Measurements from ENCODE around the gene MORF4L1. TPM values are rescaled to one million over a fixed set of nuclear protein-coding genes. Genes with fewer than 3 reads are reported as not detected.

Gene MORF4L1
- total and polyA plus RNA-seq, 10 of the 15 experiments (the other 5 are each of a cell fraction or from before 2014, with no cell fraction given), result 113 to 636 (median 229) TPM

- TF ChIP-seq NFXL1 (IDR thresholded peaks at IDR 0.05; ENCODE audit: borderline replicate concordance), result no peak
- TF ChIP-seq, protein P1, sequence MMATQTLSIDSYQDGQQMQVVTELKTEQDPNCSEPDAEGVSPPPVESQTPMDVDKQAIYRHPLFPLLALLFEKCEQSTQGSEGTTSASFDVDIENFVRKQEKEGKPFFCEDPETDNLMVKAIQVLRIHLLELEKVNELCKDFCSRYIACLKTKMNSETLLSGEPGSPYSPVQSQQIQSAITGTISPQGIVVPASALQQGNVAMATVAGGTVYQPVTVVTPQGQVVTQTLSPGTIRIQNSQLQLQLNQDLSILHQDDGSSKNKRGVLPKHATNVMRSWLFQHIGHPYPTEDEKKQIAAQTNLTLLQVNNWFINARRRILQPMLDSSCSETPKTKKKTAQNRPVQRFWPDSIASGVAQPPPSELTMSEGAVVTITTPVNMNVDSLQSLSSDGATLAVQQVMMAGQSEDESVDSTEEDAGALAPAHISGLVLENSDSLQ (IDR thresholded peaks at IDR 0.05), result no peak
- TF ChIP-seq YY1 (IDR thresholded peaks at IDR 0.05; ENCODE audit: low read depth, low read length), result no peak
- peak; percentile 85 for TF ChIP-seq EED (IDR thresholded peaks at IDR 0.05; ENCODE audit: low read depth)
- TF ChIP-seq CHD1 (IDR thresholded peaks at IDR 0.05; ENCODE audit: low read depth, low read length), result no peak
- no peak for TF ChIP-seq NRF1 (conservative IDR thresholded peaks at IDR 0.05; ENCODE audit: low read depth, low read length)
- no peak for TF ChIP-seq MYB (IDR thresholded peaks at IDR 0.05; ENCODE audit: borderline replicate concordance, low read depth, low read length)
- peak; percentile 4; the same call in 1 of the 2 replicates for TF ChIP-seq SMC3 (IDR thresholded peaks at IDR 0.05; ENCODE audit: borderline replicate concordance, low read length)
- TF ChIP-seq, protein P2, sequence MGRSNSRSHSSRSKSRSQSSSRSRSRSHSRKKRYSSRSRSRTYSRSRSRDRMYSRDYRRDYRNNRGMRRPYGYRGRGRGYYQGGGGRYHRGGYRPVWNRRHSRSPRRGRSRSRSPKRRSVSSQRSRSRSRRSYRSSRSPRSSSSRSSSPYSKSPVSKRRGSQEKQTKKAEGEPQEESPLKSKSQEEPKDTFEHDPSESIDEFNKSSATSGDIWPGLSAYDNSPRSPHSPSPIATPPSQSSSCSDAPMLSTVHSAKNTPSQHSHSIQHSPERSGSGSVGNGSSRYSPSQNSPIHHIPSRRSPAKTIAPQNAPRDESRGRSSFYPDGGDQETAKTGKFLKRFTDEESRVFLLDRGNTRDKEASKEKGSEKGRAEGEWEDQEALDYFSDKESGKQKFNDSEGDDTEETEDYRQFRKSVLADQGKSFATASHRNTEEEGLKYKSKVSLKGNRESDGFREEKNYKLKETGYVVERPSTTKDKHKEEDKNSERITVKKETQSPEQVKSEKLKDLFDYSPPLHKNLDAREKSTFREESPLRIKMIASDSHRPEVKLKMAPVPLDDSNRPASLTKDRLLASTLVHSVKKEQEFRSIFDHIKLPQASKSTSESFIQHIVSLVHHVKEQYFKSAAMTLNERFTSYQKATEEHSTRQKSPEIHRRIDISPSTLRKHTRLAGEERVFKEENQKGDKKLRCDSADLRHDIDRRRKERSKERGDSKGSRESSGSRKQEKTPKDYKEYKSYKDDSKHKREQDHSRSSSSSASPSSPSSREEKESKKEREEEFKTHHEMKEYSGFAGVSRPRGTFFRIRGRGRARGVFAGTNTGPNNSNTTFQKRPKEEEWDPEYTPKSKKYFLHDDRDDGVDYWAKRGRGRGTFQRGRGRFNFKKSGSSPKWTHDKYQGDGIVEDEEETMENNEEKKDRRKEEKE (IDR thresholded peaks at IDR 0.05), result no peak
- TF ChIP-seq E4F1 (IDR thresholded peaks at IDR 0.05; ENCODE audit: borderline replicate concordance, partially characterized antibody), result peak; percentile 56
- no peak for TF ChIP-seq TCF12 (IDR thresholded peaks at IDR 0.05; ENCODE audit: low read depth, low read length)
- 0 out of 2 replicates have a peak, but pooled peaks have one; percentile 55 for TF ChIP-seq BCL11A (IDR thresholded peaks at IDR 0.05; ENCODE audit: low read depth, low read length)
- peak; percentile 86 for TF ChIP-seq NFIC (IDR thresholded peaks at IDR 0.05; ENCODE audit: low read depth, low read length)
- TF ChIP-seq CHD4 (IDR thresholded peaks at IDR 0.05), result no peak
- TF ChIP-seq SREBF2 (IDR thresholded peaks at IDR 0.05; ENCODE audit: low read length), result no peak
- TF ChIP-seq TBL1XR1 (IDR thresholded peaks at IDR 0.05; ENCODE audit: low read depth, low read length), result 0 out of 2 replicates have a peak, but pooled peaks have one; percentile 55
- TF ChIP-seq ZNF687 (IDR thresholded peaks at IDR 0.05), result 0 out of 2 replicates have a peak, but pooled peaks have one; percentile 8
- no peak for TF ChIP-seq ESRRA (IDR thresholded peaks at IDR 0.05; ENCODE audit: low read length)
- peak; percentile 48; the same call in 1 of the 2 replicates for TF ChIP-seq ZBED1 (IDR thresholded peaks at IDR 0.05; ENCODE audit: borderline replicate concordance)
- no peak for TF ChIP-seq MXI1 (IDR thresholded peaks at IDR 0.05; ENCODE audit: low read depth, low read length)
- peak; percentile 94 for TF ChIP-seq DPF2 (IDR thresholded peaks at IDR 0.05)
Observed at GRCh38 chr15:78938658-78939488, 66.2 kb downstream of the MORF4L1 start (continued).

Measured in GM12878 (cell line).